ENCODE data around the gene PPIF.
"Not testable (repeated sequence)": the region's sequence is repeated elsewhere in the genome, so short reads cannot be mapped to it uniquely, and the experiment has no call there.

- TF ChIP-seq CTCF, POLR2A (IDR thresholded peaks at IDR 0.05): not testable (repeated sequence)
Measured at GRCh38 chr10:79332610-79333315, 14.5 kb upstream of the PPIF start.
